OCI-LY1 (cell line): Measurements from ENCODE around the gene UNC93B1.

Experiments
- H2AFZ ChIP-seq: fragments of 200-600 bp; sonication (generic), shearing (Covaris generic); 2 replicates; pipeline ENCODE4 v1.6.0; 2014; ENCODE audit warnings: antibody characterized with exemption, mild to moderate bottlenecking, low read length
- H3F3A ChIP-seq: fragments of 200-600 bp; sonication (generic), shearing (Covaris generic); 2 replicates; pipeline ENCODE4 v1.6.0; 2014; ENCODE audit warnings: mild to moderate bottlenecking, antibody characterized with exemption, low read length, moderate library complexity; ENCODE audit not compliant: insufficient read depth
- H3K27ac ChIP-seq: fragments of 200-600 bp; sonication (generic); 2 replicates; pipeline ENCODE4 v1.5.1; 2014; ENCODE audit warnings: low read length, mixed run types, mild to moderate bottlenecking, low read depth; ENCODE audit not compliant: poor library complexity, severe bottlenecking
- H3K27me3 ChIP-seq: fragments of 200-600 bp; sonication (generic); 2 replicates; pipeline ENCODE4 v1.6.0; 2014; ENCODE audit warnings: antibody characterized with exemption, mild to moderate bottlenecking, low read length, moderate library complexity; ENCODE audit not compliant: insufficient read depth
- H3K36me3 ChIP-seq: fragments of 200-600 bp; sonication (generic); 2 replicates; pipeline ENCODE4 v1.6.1; 2014; ENCODE audit warnings: mild to moderate bottlenecking, antibody characterized with exemption, low read length, moderate library complexity, mixed read lengths; ENCODE audit not compliant: insufficient read depth
- H3K4me1 ChIP-seq: fragments of 200-600 bp; sonication (generic); 2 replicates; pipeline ENCODE4 v1.5.1; 2014; ENCODE audit warnings: mild to moderate bottlenecking, low read length, moderate library complexity; ENCODE audit not compliant: insufficient read depth, severe bottlenecking
- H3K4me2 ChIP-seq: fragments of 200-600 bp; sonication (generic), shearing (Covaris generic); 2 replicates; pipeline ENCODE4 v1.6.1; 2014; ENCODE audit warnings: low read length
- H3K4me3 ChIP-seq: fragments of 200-600 bp; sonication (generic); 2 replicates; pipeline ENCODE4 v1.5.1; 2014; ENCODE audit warnings: low read length, low read depth, mild to moderate bottlenecking, mixed read lengths; ENCODE audit not compliant: poor library complexity, severe bottlenecking
- H3K79me2 ChIP-seq: fragments of 200-600 bp; shearing (Covaris generic); 2 replicates; pipeline ENCODE4 v1.6.1; 2016; ENCODE audit warnings: mixed run types, low read length, mixed read lengths; ENCODE audit not compliant: insufficient read depth
- H3K9ac ChIP-seq: fragments of 200-600 bp; sonication (generic), shearing (Covaris generic); 2 replicates; pipeline ENCODE4 v1.6.1; 2014; ENCODE audit warnings: mild to moderate bottlenecking, low read length, mixed read lengths
- H3K9me2 ChIP-seq: fragments of 200-600 bp; sonication (generic), shearing (Covaris generic); 2 replicates; pipeline ENCODE4 v1.6.1; 2014; ENCODE audit warnings: low read depth, mild to moderate bottlenecking, low read length, mixed read lengths
- H3K9me3 ChIP-seq: fragments of 200-600 bp; shearing (Covaris generic); 2 replicates; pipeline ENCODE4 v1.6.1; 2014; ENCODE audit warnings: low read length, mixed read lengths
- H4K20me1 ChIP-seq: fragments of 200-600 bp; sonication (generic), shearing (Covaris generic); 2 replicates; pipeline ENCODE4 v1.6.0; 2016; ENCODE audit warnings: mild to moderate bottlenecking, low read length; ENCODE audit not compliant: insufficient read depth
- EZH2 ChIP-seq: fragments of 200-600 bp; sonication (generic), shearing (Covaris generic); IDR thresholded peaks from 2 replicates; pipeline ENCODE4 v1.8.0; 2017; ENCODE audit warnings: borderline replicate concordance, mixed run types, mild to moderate bottlenecking, antibody characterized with exemption, low read length, moderate library complexity, mixed read lengths
- TF ChIP-seq, protein P1 (sequence below): fragments of 200-600 bp; sonication (generic), shearing (Covaris generic); IDR thresholded peaks from 2 replicates; pipeline ENCODE4 v1.5.1; 2017; ENCODE audit warnings: mild to moderate bottlenecking, antibody characterized with exemption, low read length, moderate library complexity, mixed read lengths

Gene UNC93B1

DNA sequence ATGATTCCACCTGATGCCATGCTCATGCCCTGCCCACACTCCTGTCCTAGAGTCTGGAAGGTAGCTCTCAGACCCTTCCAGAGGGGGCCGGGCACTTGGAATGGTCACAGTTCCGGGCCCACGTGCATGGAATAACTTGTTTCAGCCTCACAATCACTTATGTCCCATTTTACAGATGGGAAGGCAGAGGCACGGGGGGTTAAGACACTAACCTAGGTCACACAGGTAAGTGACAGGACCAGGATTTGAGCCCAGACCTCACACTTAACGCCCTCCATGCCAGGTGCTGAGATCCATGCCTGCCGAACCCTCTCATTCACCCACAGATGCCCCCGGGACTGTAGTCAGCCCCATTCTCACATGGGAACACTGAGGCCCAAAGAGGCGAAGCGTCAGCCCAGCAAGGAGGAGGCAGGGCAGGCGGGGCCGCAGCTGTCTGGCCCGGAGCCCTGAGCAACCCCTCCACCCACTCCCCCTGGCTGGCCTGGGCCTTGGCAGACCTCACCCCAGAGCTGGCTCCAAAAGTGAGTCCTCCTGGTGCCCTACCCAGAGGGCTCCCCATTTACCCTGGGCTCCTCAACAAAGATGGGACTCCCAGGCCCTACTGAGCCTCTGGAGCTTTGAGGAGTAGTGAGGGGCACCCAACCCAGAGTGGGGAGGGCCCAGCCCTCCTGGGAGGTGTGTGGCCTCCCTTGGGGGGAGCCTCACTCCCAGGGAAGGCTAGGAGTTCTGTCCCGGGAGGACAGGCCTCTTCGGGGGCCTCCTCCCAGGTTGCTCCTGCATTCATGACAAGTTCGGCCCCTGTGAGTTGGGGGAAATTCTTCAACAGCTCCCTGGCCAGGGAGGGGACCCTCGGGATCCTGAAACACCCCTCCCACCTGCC, 3.8 kb upstream of the UNC93B1 start:
- no peak overlapping the region for H3K9ac ChIP-seq
- no peak overlapping the region for H3K4me3 ChIP-seq
- H3K36me3 ChIP-seq: no peaks in the 10 kb centered on the region

DNA sequence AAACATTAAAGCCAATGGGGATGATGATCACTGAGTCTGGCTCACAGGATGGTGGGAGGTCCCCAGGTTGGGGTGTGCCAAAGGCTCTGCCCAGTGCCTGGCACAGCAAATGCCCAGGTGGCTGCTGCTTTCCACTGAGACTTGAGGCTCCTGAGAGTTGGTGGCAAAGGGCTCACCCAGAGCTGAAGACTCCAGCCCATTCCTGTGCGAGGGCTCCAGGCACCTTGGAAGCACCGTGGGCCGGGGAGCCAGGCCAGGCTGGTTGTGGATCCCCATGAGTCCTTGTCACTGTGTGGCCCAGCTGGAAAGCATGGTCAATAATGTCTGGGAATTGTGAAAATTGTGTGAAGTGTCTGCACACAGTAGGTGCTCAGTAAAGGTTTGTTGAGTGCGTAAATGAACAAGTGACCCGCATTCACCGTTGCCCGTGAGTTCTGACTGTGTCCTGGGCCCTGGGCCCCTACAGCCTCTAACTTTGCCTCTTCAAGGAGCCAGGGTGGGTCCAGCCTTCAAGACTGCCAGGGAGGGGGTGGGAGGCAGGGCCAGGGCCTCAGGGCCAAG, 2.8 kb upstream of the UNC93B1 start:
- H3K36me3 ChIP-seq: no peaks in the 10 kb centered on the region
- H3K9me2 ChIP-seq: no peaks in the 10 kb centered on the region
- peaks cover 5% of the 10 kb centered on the region for H3F3A ChIP-seq
- no peak overlapping the region for H2AFZ ChIP-seq
- no peak overlapping the region for H3K4me2 ChIP-seq
- no peaks in the 10 kb centered on the region for H3K9me3 ChIP-seq
- TF ChIP-seq EZH2: no peak
- TF ChIP-seq, protein P1, sequence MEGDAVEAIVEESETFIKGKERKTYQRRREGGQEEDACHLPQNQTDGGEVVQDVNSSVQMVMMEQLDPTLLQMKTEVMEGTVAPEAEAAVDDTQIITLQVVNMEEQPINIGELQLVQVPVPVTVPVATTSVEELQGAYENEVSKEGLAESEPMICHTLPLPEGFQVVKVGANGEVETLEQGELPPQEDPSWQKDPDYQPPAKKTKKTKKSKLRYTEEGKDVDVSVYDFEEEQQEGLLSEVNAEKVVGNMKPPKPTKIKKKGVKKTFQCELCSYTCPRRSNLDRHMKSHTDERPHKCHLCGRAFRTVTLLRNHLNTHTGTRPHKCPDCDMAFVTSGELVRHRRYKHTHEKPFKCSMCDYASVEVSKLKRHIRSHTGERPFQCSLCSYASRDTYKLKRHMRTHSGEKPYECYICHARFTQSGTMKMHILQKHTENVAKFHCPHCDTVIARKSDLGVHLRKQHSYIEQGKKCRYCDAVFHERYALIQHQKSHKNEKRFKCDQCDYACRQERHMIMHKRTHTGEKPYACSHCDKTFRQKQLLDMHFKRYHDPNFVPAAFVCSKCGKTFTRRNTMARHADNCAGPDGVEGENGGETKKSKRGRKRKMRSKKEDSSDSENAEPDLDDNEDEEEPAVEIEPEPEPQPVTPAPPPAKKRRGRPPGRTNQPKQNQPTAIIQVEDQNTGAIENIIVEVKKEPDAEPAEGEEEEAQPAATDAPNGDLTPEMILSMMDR: no peak
- peaks cover 46% of the 10 kb centered on the region for H3K4me1 ChIP-seq
- H3K27me3 ChIP-seq: no peaks in the 10 kb centered on the region
- no peaks in the 10 kb centered on the region for H4K20me1 ChIP-seq
- H3K4me3 ChIP-seq: no peak overlapping the region
- H3K27ac ChIP-seq: no peak overlapping the region
- H3K79me2 ChIP-seq: no peaks in the 10 kb centered on the region
- H3K9ac ChIP-seq: no peak overlapping the region

More for the DNA sequence above, 3.8 kb upstream of the UNC93B1 start:
- Histone ChIP-seq H3F3A (no peaks in the 10 kb centered on the region), H3K27me3 (no peaks in the 10 kb centered on the region), H3K9me3 (no peaks in the 10 kb centered on the region), H3K79me2 (no peaks in the 10 kb centered on the region), H3K4me2 (no peak overlapping the region), H3K4me1 (peaks cover 35% of the 10 kb centered on the region), H3K9me2 (no peaks in the 10 kb centered on the region), H3K27ac (no peak overlapping the region), H2AFZ (no peak overlapping the region), H4K20me1 (no peaks in the 10 kb centered on the region)
- TF ChIP-seq EZH2: no peak
- TF ChIP-seq, protein P1: no peak

DNA sequence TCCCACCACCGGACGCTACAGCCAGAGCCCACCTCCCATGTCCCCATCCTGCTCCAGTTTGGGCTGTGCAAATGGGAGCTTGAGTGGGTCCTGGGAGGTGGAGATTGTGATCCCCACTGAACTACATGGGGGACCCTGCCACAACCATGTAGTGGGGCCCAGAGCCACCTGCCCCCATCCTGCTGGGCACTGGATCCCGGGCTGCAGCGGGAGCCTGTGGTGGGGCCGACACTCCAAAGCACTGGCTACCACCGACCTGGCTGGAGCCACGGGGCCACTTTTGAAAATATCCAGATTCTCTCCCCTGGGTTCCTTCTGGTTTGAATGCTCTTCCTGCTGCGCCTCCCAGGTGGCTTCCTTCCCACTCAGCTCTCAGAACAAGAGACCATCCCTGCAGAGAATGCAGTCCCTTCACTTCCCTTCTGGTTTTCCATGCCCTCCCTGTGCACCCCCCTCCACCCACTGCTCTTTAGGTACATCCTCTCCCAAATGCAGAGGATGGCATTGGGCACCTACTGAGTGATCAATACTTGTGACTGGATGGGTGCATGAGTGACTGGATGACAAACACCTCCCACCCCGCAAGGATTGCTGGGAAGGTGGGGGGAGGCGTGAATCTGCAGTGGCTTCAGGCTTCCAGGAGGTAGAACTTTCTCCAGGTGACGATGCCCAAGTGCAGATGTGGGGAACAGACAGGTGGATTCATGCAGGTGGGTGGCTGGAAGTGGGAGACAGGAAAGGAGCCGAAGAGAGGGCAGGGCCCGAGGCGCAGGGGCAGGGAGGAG, 846 bp upstream of the UNC93B1 start:
- Histone ChIP-seq H4K20me1 (no peaks in the 10 kb centered on the region), H3K4me2 (peak overlapping the region; percentile 97), H3K79me2 (no peaks in the 10 kb centered on the region), H3K4me1 (peaks cover 40% of the 10 kb centered on the region), H3K9me3 (no peaks in the 10 kb centered on the region), H3K36me3 (no peaks in the 10 kb centered on the region), H3K27me3 (no peaks in the 10 kb centered on the region), H3F3A (peaks cover 5% of the 10 kb centered on the region), H3K9me2 (no peaks in the 10 kb centered on the region), H2AFZ (no peak overlapping the region), H3K9ac (peak overlapping the region; percentile 76; the same call in 1 of the 2 replicates), H3K4me3 (peak overlapping the region; percentile 80), H3K27ac (no peak overlapping the region)
- TF ChIP-seq, protein P1: no peak
- no peak for TF ChIP-seq EZH2
